Mucosa of rectum (tissue), 2 donors: ENCODE results near the gene FGGY.
"Not testable (repeated sequence)": the region's sequence is repeated elsewhere in the genome, so short reads cannot be mapped to it uniquely, and the experiment has no call there.

Experiments
- H3K27ac ChIP-seq, 2 donors: one replicate each; pipeline ENCODE4 v1.7.0; 2013; ENCODE audit warnings: inconsistent platforms in 2 of 2, low read depth in 2 of 2, low read length in 2 of 2
- H3K27me3 ChIP-seq, 2 donors: one replicate each; pipeline ENCODE4 v1.7.0; 2013; ENCODE audit warnings: low read length in 2 of 2; ENCODE audit not compliant: control insufficient read depth in 2 of 2, insufficient read depth in 2 of 2
- H3K36me3 ChIP-seq, 2 donors: one replicate each; pipeline ENCODE4 v1.7.0; 2013; ENCODE audit warnings: low read length in 2 of 2; ENCODE audit not compliant: control insufficient read depth in 2 of 2, insufficient read depth in 2 of 2
- H3K4me1 ChIP-seq, 2 donors: one replicate each; pipeline ENCODE4 v1.7.0; 2013; ENCODE audit warnings: low read length in 2 of 2, mild to moderate bottlenecking in 1 of 2; ENCODE audit not compliant: control insufficient read depth in 2 of 2, insufficient read depth in 2 of 2
- H3K4me3 ChIP-seq, 2 donors: one replicate each; pipeline ENCODE4 v1.7.0; 2013; ENCODE audit warnings: low read length in 2 of 2
- H3K9ac ChIP-seq, 2 donors: one replicate each; pipeline ENCODE4 v1.7.0; 2013; ENCODE audit warnings: low read length in 2 of 2, low read depth in 1 of 2, mild to moderate bottlenecking in 1 of 2
- H3K9me3 ChIP-seq, 2 donors: one replicate each; pipeline ENCODE4 v1.7.0; 2013; ENCODE audit warnings: low read length in 2 of 2; ENCODE audit not compliant: control insufficient read depth in 2 of 2
- donor health status: healthy.
- donor health status: Normal muscosa, but diverticular disease.

FGGY gene

DNA sequence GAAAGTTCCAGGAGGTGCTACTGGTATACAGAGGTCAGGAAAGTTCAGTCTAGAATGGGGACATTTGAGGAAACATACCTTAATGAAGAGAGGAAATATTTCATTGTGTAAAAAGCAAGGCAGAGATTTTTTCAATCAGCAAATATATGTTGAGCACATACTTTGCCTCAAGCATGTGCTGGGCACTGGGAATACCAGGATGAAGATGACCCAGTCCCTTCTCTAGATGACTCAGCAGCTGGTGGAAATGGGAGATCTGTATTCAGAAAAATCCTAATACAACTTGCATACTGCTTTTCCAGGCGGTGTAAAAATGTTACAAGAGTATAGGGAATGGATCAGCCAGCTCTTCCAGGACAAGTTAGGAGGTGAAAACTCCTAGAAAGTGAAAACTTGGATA, 229.3 kb downstream of the FGGY start:
- Histone ChIP-seq H3K27me3 (no peaks in the 10 kb centered on the region), H3K36me3 (no peaks in the 10 kb centered on the region), H3K9me3 (no peaks in the 10 kb centered on the region), H3K27ac (no peak overlapping the region), H3K9ac (no peak overlapping the region), H3K4me3 (no peak overlapping the region), H3K4me1 (peaks cover 1 to 4% of the 10 kb centered on the region in 2 donors)

DNA sequence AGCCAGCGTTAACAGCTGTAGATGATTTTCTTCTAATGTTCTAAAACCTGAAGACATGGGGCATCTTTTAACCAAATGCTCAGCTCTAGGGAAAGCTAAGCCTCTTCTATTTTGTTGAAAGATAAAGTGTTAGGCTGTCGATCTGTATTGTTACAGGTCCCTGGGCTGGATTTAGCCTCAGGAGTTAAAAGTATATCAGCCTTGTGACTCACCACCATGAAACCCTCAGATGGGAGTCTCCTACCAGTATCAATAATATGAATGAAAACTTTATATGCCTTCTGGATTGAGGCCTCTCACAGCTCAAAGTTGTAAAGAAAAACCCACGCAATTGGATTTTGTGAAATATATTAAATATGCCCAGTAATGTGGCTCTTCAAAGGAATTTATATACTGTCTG, 231.6 kb downstream of the FGGY start:
- no peaks in the 10 kb centered on the region for H3K9me3 ChIP-seq
- no peaks in the 10 kb centered on the region for H3K27me3 ChIP-seq
- peaks cover 0 to 3% of the 10 kb centered on the region in 2 donors for H3K4me1 ChIP-seq

DNA sequence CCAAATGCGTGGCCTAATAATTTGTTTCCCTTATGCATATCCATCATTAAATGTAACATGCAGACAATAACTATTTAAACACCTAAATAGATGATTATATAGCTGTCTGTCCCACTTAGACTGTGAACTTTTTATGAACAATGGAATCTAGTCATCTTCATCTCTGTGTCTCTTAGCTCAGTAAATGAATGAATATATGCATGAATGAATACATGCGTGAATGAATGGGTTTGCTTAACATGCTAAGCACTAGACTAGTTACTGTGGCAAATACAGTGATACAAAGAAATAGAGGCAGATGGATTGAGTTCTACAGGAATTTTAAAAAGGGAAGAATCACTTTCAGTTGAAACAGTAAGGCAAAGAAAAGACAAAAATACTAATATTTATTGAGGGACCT, 232.0 kb downstream of the FGGY start:
- Histone ChIP-seq H3K27ac (no peak overlapping the region), H3K36me3 (no peaks in the 10 kb centered on the region), H3K9me3 (no peaks in the 10 kb centered on the region), H3K9ac (no peak overlapping the region), H3K4me3 (no peak overlapping the region), H3K4me1 (no peaks in the 10 kb centered on the region), H3K27me3 (no peaks in the 10 kb centered on the region)

More for the DNA sequence above, 231.6 kb downstream of the FGGY start:
- H3K9ac ChIP-seq = no peak overlapping the region
- H3K36me3 ChIP-seq = no peaks in the 10 kb centered on the region
- H3K27ac ChIP-seq = no peak overlapping the region
- no peak overlapping the region for H3K4me3 ChIP-seq

DNA sequence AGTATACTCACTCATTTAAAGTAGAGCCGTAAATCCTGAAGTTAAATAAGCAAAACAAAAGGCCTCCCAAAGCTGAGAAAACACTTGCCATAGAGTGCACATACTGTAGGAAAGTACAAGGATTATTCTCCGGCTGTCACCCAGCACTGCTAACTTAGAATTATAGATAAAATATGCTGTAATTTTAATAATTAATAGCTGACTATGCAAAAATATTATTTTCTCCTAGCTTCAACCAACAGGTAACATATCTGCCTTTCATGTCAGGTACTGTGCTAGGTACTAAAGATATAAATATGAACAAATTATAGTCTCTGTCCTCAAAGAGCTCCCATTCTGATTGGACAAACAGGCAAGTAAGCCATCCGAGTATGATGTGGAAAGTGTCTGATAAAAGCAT, 233.2 kb downstream of the FGGY start:
- Histone ChIP-seq H3K27ac (no peak overlapping the region), H3K36me3 (no peaks in the 10 kb centered on the region), H3K4me3 (no peak overlapping the region), H3K9ac (no peak overlapping the region), H3K27me3 (no peaks in the 10 kb centered on the region), H3K9me3 (no peaks in the 10 kb centered on the region), H3K4me1 (no peaks in the 10 kb centered on the region)

- Histone ChIP-seq H3K4me1 (no peaks in the 10 kb centered on the region), H3K27ac (no peak overlapping the region), H3K36me3 (no peaks in the 10 kb centered on the region), H3K9me3 (no peaks in the 10 kb centered on the region), H3K9ac (no peak overlapping the region), H3K27me3 (no peaks in the 10 kb centered on the region), H3K4me3 (no peak overlapping the region)
These were observed 235.2 kb downstream of the FGGY start for GRCh38 chr1:59532102-59532501.

GRCh38 chr1:59538476-59538875, 241.6 kb downstream of the FGGY start:
- H3K27me3 ChIP-seq, H3K9me3 ChIP-seq, H3K4me3 ChIP-seq, H3K9ac ChIP-seq, H3K4me1 ChIP-seq, H3K36me3 ChIP-seq, H3K27ac ChIP-seq: not testable (repeated sequence)

- no peak overlapping the region for H3K27ac ChIP-seq
- peaks cover 0 to 3% of the 10 kb centered on the region in 2 donors for H3K4me1 ChIP-seq
- no peak overlapping the region for H3K9ac ChIP-seq
- H3K27me3 ChIP-seq = no peaks in the 10 kb centered on the region
- no peaks in the 10 kb centered on the region for H3K9me3 ChIP-seq
- H3K36me3 ChIP-seq = no peaks in the 10 kb centered on the region
- H3K4me3 ChIP-seq = no peak overlapping the region
These were observed 243.2 kb downstream of the FGGY start for GRCh38 chr1:59539961-59540681.

DNA sequence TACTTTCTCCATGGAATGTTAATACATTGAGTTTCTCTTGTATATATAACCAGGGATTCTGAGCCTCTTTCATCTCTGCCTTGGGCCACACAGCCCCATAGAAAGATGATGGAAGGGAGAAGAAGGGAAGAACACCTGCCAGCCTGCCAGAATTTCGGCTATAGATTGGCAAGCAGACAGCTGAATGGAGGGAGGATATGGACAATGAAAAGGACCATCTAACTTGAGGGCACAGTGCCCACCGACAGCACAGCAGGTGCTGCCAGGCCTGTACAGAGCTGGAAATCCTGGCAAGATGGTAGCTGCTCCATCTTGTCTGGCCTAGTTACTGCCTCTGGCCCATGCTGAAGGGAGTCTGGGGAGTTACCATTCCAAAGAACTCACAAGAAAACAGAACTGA, 244.3 kb downstream of the FGGY start:
- H3K27ac ChIP-seq = no peak overlapping the region
- peaks cover 0 to 3% of the 10 kb centered on the region in 2 donors for H3K4me1 ChIP-seq
- H3K9ac ChIP-seq = no peak overlapping the region
- H3K27me3 ChIP-seq = no peaks in the 10 kb centered on the region
- no peak overlapping the region for H3K4me3 ChIP-seq
- H3K36me3 ChIP-seq = no peaks in the 10 kb centered on the region
- no peaks in the 10 kb centered on the region for H3K9me3 ChIP-seq

DNA sequence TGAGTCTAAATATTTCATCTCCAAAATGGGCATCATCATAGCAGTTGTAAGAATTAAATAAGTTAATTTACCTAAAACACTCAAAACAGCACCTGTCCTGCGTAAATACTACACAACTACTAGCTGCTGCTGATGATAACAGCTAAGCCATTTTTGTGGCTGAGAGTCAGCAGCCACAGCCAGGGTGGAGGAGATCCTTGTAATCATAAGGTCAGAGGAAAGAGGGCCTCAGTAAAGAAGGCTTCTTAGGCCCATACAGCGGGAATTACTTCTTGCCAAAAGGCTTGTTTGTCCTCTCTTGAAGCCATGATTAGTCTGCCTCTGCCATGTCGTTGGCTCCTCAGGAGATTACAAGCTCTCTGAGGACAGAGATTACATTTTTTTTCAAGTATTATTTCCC, 245.0 kb downstream of the FGGY start:
- H3K36me3 ChIP-seq = no peaks in the 10 kb centered on the region
- H3K9ac ChIP-seq = no peak overlapping the region
- H3K9me3 ChIP-seq = no peaks in the 10 kb centered on the region
- no peak overlapping the region for H3K27ac ChIP-seq
- peaks cover 0 to 3% of the 10 kb centered on the region in 2 donors for H3K4me1 ChIP-seq
- no peaks in the 10 kb centered on the region for H3K27me3 ChIP-seq
- no peak overlapping the region for H3K4me3 ChIP-seq

DNA sequence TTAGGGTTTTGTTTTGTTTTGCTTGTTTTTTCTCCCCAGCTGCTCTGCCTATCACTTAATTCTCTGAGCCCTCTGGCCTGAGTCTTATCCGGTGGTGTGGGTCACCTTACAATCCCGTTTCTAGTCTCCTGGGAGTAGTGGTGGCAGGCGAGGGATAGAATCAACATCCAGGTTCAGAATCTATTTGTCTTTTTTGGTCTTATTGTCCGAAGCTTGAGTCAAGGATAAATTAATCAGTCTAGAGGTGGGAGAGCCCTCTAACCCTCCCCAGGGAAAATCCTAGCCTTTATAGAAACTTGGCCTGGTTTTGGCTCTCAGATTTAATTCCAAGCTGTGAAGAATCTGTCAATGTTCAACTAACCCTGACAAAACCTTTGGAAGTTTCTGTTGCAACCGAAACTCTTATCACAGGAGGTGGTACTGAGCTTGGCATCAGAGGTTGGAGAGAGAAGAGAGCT, 246.3 kb downstream of the FGGY start:
- Histone ChIP-seq H3K4me3 (no peak overlapping the region), H3K27me3 (no peaks in the 10 kb centered on the region), H3K9ac (no peak overlapping the region), H3K27ac (peak overlapping the region in 1 of 2 donors; percentile 42), H3K9me3 (no peaks in the 10 kb centered on the region), H3K36me3 (no peaks in the 10 kb centered on the region), H3K4me1 (peaks cover 0 to 3% of the 10 kb centered on the region in 2 donors)
